DMS53 treated with DMSO at 0.1 percent for 48 hours (cell line): ENCODE results near the gene HCRT.
"Not testable (repeated sequence)": the region's sequence is repeated elsewhere in the genome, so short reads cannot be mapped to it uniquely, and the experiment has no call there.

Experiments used
- DNase-seq: peaks from one replicate; lab custom pipeline; 2025; ENCODE audit not compliant: unreplicated experiment; lab: John Stamatoyannopoulos, UW

Gene HCRT

DNA sequence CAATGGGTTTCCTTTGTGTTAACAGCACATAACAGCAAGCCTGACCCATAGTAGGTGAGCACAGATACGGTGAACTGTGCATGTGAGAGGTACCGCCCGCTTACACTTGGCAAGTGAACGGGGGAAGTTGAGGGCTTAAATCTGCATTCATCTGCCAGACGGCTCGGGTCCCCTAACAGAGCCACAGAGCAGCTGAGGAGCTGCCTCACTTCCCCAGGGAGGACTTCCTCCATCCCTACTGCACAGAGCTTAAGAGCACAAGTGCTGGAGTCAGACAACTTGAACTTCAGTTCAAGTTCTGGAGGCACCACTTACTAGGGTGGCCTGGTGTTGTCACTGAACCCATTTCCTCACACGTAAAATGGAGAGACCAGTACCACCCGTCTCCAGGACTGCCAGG is 43.9 kb downstream of the HCRT start:
- DNase-seq = no peak

- not testable (repeated sequence) for DNase-seq
These were observed 44.6 kb downstream of the HCRT start for GRCh38 chr17:42140690-42141089.

DNA sequence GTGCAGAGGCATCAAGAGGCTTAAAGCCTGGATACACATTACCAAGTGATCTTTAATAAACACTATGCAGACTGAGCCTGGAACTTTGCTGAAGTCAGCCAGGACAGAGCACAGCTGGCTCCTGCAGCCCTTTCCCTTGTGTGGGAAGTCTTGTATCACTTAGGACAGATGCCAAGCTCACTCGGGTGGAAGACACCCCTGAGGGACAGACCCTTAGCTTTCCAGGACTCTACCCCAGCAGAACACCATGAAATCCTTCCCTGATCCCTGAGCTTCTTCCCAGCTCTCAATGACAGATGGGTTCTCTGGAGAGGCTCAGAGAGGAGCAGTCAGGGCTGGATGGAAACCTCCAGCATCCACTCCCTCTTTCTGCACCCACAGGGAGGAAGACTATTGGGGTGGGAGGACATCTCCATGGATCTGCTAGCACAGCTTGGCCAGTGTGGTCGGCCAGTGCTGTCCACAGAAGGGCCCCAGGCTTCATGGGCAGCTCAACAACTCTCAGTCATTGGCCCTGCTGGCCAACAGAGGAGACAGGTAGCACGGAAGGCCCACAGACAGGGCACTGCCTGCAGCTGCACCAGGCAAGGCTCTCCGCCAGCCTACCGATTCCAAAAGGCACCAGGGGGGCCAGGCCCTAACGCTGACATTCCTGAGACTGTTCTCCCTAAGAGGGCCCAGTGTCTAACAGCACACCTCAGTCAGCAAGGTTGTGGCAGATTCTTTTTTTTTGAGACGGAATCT is 46.3 kb downstream of the HCRT start:
- DNase-seq = no peak

GRCh38 chr17:42136654-42137051 is 48.6 kb downstream of the HCRT start:
- no peak for DNase-seq

GRCh38 chr17:42135664-42136653 is 49.3 kb downstream of the HCRT start:
- peak; percentile 91 for DNase-seq

GRCh38 chr17:42135151-42135550 is 50.1 kb downstream of the HCRT start:
- DNase-seq = no peak
